Measurements from ENCODE around the gene FMNL2. TPM values are rescaled to one million over a fixed set of nuclear protein-coding genes. Genes with fewer than 3 reads are reported as not detected.

FMNL2 gene
- total RNA-seq, 4 donors from 2014 or later = 25.2 to 35.0 (median 27.4) TPM

GRCh38 chr2:152436148-152436547 lies 101.2 kb downstream of the FMNL2 start:
- Histone ChIP-seq H3K27ac (no peak overlapping the region), H3K27me3 (no peaks in the 10 kb centered on the region)

DNA sequence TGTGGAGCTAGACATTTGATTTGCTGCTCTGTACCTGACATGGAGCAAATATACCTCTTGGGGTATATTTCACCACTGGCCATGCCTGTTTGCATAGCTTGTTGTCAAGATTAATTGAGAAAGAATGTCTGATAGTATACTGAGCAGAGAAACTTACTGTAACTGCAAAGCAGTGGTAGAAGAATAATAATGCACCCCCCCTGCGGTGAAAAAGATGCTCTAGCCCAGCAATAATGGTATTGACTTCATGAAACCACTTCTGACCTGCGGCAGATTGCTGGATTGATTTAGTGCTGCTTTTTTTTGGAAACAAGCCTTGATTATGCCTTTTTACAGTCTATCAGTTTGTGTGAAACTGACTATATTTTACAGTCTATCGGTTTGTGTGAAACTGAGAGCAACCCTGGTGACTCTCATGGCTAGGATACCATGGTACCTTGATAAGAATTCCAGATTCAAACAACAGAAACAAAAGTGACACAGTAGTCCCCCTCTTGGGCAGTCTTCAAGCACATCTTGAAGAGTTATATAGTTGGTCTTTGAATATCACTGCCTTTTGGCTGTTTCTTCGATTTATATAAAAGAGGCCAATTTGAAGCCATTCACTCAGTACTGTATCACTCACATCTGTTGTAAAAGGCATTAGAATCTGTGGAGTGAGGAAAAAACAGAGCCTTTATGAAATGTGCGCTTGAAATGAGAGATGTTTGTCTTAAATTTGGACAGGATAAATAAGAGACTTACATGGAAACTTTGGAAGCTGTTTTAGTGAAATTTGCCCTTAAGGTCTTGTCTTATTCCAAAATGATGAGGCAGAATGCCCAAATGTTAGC lies 102.5 kb downstream of the FMNL2 start:
- H3K36me3 ChIP-seq = no peaks in the 10 kb centered on the region
- 69 to 79% methylated on average over 5 of the region's 5 CpGs for WGBS, 2 donors (ENCODE audit: low coverage in 1 of 2)
- H3K9me3 ChIP-seq = no peaks in the 10 kb centered on the region
- no peaks in the 10 kb centered on the region for H3K27me3 ChIP-seq
- H3K27ac ChIP-seq = no peak overlapping the region
- H3K4me3 ChIP-seq = no peak overlapping the region
- no peak for ATAC-seq
- no peak for TF ChIP-seq EP300 (IDR thresholded peaks at IDR 0.05)
- TF ChIP-seq POLR2A (IDR thresholded peaks at IDR 0.05) = no peak
- no peak for TF ChIP-seq CTCF (IDR thresholded peaks at IDR 0.05)
- no peak for TF ChIP-seq POLR2AphosphoS5 (IDR thresholded peaks at IDR 0.05)
- H3K4me1 ChIP-seq = peaks cover 1 to 29% (median 1%) of the 10 kb centered on the region in 3 donors

More at GRCh38 chr2:152436148-152436547, 101.2 kb downstream of the FMNL2 start:
- no CpG with 5 or more reads among the region's 1 CpG for WGBS, 2 donors (ENCODE audit: low coverage in 1 of 2)
- ATAC-seq = no peak
- Histone ChIP-seq H3K9me3 (no peaks in the 10 kb centered on the region), H3K4me3 (no peak overlapping the region), H3K36me3 (no peaks in the 10 kb centered on the region), H3K4me1 (peaks cover 4 to 35% (median 10%) of the 10 kb centered on the region in 3 donors)
- TF ChIP-seq POLR2AphosphoS5 (IDR thresholded peaks at IDR 0.05) (no peak), CTCF (IDR thresholded peaks at IDR 0.05) (no peak), EP300 (IDR thresholded peaks at IDR 0.05) (no peak), POLR2A (IDR thresholded peaks at IDR 0.05) (no peak)

DNA sequence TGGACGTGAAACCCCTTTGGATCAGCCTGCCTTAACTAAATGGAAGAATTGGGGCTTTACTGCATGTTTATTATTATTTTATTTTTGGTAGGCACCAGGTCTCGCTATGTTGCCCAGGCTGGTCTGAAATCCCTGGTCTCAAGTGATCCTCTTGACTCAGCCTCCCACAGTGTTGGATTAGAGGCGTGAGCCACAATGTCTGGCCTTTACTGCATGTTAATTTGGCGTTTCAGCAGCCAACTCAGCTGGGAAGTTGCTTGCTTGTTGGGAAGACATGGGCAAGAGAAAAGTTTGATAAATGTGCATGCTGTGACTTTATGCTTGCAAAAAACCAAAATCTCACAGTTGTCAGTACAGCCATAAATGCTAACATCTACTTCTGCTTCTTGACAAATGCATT lies 105.1 kb downstream of the FMNL2 start:
- 94 to 100% methylated on average over 2 to 4 of the region's 4 CpGs for WGBS, 2 donors (ENCODE audit: low coverage in 1 of 2)
- Histone ChIP-seq H3K27ac (no peak overlapping the region), H3K9me3 (no peaks in the 10 kb centered on the region), H3K4me3 (no peak overlapping the region), H3K4me1 (peaks cover 0 to 35% (median 0%) of the 10 kb centered on the region in 3 donors), H3K36me3 (no peaks in the 10 kb centered on the region), H3K27me3 (no peaks in the 10 kb centered on the region)
- ATAC-seq = no peak
- no peak for TF ChIP-seq EP300 (IDR thresholded peaks at IDR 0.05)
- no peak for TF ChIP-seq POLR2AphosphoS5 (IDR thresholded peaks at IDR 0.05)
- no peak for TF ChIP-seq CTCF (IDR thresholded peaks at IDR 0.05)

DNA sequence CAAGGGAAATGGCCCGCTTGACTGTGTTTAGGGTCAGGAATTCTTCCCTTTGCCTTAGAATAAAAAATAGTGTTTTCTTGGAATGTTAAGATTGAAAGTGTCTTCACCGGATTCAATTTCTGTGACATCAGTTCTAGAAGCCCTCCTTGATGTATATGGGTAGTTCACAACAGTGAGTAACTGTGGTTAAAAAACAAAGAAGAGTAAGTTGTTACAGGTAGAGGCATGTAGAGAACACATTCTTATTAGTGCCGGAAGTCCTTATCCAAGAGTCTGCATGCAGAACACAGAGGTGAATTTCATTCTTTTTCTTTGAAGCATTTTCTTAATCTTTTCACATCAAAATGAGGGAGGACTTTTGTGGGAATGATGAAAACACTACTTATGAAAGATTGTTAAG lies 105.5 kb downstream of the FMNL2 start:
- H3K4me1 ChIP-seq = peaks cover 0 to 39% (median 1%) of the 10 kb centered on the region in 3 donors
- no peaks in the 10 kb centered on the region for H3K9me3 ChIP-seq
- TF ChIP-seq CTCF (IDR thresholded peaks at IDR 0.05) (no peak), POLR2A (IDR thresholded peaks at IDR 0.05) (no peak)
- no peak overlapping the region for H3K4me3 ChIP-seq
- ATAC-seq = no peak
- H3K36me3 ChIP-seq = no peaks in the 10 kb centered on the region
- H3K27ac ChIP-seq = no peak overlapping the region
- H3K27me3 ChIP-seq = no peaks in the 10 kb centered on the region
- 92 to 100% methylated on average over 3 of the region's 3 CpGs for WGBS, 2 donors (ENCODE audit: low coverage in 1 of 2)

- Histone ChIP-seq H3K9me3 (no peaks in the 10 kb centered on the region), H3K27ac (no peak overlapping the region), H3K4me1 (peaks cover 0 to 50% (median 9%) of the 10 kb centered on the region in 3 donors), H3K36me3 (no peaks in the 10 kb centered on the region), H3K4me3 (no peak overlapping the region), H3K27me3 (no peaks in the 10 kb centered on the region)
- no peak for ATAC-seq
- WGBS, 2 donors (ENCODE audit: low coverage in 1 of 2) = 90 to 100% methylated on average over 2 to 7 of the region's 7 CpGs
- TF ChIP-seq EP300 (IDR thresholded peaks at IDR 0.05) = no peak
- TF ChIP-seq CTCF (IDR thresholded peaks at IDR 0.05) = no peak
- TF ChIP-seq POLR2AphosphoS5 (IDR thresholded peaks at IDR 0.05) = no peak
- no peak for TF ChIP-seq POLR2A (IDR thresholded peaks at IDR 0.05)
Observed at GRCh38 chr2:152441961-152442360, 107.0 kb downstream of the FMNL2 start.
